ENCODE data around the gene RIMS4.

Gene RIMS4

DNA sequence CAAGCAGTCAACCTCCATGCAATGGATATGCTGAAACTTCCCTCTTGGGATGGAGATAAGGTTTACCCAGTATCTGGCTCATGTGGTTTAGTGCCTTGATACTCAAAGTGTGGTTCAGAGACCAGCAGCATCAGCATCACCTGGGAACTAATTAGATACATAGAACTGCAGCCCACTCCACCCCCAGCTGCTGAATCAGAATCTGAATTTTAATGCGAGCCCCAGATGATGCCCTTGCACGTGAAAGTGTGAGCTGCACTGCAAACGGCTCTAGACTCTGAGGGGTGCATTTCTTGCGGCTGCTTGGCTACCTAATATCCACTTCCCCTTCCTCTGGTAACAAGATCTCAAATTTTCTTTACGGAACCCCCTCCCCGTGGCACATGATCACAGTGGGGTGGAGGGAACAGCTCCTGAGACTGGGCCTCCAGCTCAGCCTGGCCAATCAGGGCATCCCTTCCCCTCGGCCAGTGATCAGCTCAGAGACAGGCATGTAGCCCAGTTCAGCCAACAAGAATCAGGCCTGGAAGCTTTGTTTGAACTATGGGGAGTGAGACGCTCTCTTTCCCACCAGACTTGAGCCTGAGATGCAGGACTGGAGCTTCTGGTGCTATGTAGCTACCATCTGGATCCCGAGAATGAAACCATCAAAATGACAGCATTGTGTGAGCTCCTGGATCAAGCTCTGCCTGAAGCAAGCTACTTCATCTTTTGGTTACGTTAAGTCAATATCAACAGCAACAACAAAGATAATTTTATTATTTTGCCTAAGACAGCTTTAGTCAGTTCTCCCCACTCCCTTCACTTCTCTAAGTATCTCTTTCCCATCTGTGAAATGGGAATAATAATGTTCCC lies 51.9 kb downstream of the RIMS4 start:
- no peak for FAIRE-seq

- FAIRE-seq, result no peak
Measured at GRCh38 chr20:44756956-44757355, 53.4 kb downstream of the RIMS4 start.

- FAIRE-seq, result no peak
Measured at GRCh38 chr20:44756011-44756688, 54.2 kb downstream of the RIMS4 start.

GRCh38 chr20:44754554-44754953 lies 55.8 kb downstream of the RIMS4 start:
- FAIRE-seq, result no peak

DNA sequence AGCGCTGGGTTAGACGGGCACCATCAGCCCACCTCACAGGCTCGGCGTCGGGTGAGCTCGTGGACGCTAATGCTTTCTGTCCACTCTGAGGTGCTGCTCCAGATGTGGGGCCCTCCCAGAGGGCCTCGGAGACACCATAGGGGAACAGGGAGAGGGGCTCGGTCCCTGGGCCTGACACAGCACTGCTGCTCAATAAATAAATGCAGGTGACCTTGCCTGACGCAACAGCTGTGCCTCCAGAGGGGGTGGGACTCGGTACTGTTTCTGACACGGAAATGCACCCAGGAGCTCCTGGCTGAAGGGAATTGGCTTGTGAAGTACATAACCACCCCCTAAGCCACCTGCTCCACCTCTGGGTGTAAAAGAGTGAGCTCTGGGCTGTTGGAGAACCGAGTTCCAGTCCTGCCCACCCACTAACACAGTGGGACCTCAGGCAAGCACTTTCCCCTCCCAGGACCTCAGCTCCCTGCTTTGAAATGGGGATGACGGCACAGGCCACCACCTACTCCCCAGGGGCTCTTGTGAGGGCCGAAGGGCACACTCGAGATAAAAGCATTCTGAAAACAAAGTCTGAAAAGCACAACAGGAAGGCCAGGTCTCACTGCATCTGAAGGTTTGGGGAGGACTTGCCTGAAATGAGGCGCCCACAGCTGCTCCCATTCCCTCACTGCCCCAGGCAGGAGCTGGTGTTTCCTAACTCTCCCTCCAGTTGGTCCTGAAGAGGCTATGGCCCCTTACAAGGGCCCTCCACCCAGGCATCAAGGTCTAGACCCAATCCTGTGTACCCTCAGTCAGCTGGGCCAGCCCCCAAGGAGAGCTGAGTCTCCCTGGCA lies 58.0 kb downstream of the RIMS4 start:
- no peak for FAIRE-seq

- FAIRE-seq, result no peak
Measured at GRCh38 chr20:44750081-44750805, 60.1 kb downstream of the RIMS4 start.

DNA sequence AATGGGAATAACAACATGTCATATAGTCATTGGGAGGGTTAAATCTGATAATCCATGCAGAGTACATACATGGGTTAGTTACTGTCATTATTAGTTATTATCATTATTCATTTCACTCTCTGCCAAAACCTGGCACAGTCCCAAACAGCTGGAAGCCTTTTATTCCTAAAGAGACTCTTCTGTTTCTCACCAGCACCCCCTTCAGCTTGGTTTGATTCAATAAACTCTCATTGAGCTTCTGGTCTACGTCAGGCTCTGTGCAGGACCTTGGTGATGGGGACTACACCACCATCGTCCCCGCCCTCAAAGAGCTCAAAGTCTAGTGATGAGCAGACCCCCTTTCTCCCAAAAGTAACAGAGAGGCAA lies 62.4 kb downstream of the RIMS4 start:
- FAIRE-seq, result no peak

DNA sequence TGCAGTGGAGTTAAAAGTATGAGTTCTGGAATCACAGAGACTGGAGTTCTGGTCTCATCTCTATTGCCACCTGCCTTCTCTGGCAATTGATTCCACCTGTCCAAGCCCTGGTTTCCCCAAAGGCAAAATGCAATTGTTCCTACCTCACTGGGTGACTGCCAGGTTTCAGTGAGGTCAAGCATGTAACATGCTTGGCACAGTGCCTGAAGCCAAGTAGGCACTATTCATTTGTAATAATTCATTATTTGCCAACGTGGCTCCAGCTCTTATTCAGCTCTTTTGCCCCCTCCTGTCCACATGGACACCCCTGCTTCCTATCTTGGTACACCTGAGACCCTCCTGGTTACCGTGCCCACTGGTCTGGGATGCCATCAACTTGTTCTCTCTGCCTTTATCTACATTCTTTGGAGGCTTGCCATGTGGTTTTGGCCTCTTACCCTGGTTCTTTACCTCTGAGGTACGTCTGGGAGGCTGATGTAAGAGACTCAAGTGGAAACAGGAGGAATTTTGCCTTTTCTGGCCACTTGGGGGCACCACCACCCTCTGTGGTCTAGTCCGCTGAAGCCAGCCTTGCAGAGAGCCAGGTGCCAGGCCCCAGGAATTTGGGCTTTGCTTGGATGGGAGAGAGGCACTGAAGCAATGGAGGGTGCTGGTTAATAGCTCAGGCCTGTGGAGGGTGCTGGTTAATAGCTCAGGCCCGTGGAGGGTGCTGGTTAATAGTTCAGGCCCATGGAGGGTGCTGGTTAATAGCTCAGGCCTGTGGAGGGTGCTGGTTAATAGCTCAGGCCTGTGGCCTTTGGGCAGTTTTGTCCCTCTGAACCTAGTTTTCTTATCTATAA lies 63.0 kb downstream of the RIMS4 start:
- FAIRE-seq, result no peak

- FAIRE-seq, result no peak
Measured at GRCh38 chr20:44746367-44747165, 63.8 kb downstream of the RIMS4 start.

DNA sequence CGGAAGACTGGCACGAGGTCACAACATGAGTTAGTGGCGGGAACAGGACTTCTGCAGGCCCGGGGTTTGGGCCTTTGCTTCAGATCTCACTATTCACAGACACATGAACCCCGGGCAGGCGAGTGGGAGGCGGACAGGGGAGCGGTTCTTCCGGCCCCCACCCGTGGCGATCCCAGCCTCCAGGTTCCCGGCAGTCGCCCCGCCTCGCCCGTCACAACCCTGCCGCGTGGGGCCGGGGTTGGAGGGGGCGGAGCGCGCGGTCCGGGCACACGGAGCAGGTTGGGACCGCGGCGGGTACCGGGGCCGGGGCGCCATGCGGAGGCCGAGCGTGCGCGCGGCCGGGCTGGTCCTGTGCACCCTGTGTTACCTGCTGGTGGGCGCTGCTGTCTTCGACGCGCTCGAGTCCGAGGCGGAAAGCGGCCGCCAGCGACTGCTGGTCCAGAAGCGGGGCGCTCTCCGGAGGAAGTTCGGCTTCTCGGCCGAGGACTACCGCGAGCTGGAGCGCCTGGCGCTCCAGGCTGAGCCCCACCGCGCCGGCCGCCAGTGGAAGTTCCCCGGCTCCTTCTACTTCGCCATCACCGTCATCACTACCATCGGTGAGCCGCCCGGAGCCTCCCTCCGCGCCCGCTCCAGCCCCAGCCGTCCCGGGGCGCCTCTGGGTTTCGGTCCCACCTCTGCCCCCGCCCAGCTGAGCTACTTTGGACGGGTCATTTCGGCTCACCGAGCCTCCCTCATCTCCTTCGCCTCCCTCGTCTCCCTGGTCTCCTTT lies 64.6 kb downstream of the RIMS4 start, which contains the start of gene KCNK15:
Gene KCNK15 (plus strand): TSS at position 268 of the 769 bp plus-strand sequence. CDS start 46 bp downstream, at position 314.
- FAIRE-seq, result no peak

DNA sequence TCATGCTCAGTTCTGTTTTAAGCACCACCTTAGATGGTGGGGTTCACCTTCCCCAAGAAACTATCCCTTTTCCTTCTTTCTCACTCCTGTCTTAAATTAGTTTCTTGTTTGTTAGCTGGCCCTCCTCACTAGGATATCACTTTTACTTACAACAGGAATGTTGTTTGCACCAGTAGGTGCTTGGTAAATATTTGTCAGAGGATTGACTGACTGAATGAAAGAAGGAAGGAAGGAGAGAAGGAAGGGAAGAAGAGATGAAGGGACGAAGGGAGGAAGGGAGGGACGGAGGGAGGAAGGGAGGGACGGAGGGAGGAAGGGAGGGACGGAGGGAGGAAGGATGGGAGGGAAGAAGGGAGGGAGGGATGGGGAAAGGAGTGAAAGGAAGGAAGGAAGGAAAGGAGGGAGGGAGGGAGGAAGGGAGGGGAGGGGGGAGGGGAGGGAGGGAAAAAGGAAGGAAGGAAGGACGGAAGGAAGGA lies 65.2 kb downstream of the RIMS4 start:
- FAIRE-seq, result no peak

DNA sequence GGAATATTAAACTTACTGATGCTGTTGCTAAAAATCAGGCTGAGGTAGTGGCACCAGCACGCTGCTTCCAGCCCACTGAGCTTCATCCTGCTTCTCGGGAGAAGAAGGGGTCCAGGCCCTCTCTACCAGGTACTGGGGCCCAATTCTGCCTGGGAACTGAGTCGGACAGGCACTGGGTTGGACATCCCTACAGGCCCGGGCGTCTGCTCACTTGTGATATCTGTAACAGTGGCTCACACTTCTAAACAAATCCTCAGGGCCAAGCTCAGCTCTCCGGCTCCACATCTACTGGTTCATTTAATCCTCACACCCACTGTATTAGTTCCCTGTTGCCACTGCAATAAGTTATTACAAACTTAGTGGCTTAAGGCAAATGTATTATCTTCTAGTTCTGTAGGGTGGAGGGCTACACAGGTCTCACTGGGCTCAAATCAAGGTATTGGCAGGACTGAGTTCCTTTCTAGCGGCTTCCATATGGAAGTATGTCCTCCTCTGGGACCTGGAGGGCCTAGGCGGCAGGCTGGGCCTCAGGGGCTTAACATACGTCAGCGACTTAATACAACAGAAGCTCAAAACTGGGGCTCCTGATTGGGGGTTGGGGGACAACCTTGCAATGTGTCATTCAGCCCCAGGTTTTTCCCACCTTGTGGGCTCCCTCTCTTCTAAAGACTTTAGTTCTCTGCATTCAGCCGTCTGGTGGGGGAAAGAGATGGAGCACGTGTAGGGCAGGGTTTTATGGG lies 66.3 kb downstream of the RIMS4 start:
- FAIRE-seq, result no peak

GRCh38 chr20:44743080-44743701 lies 67.2 kb downstream of the RIMS4 start:
- no peak for FAIRE-seq

DNA sequence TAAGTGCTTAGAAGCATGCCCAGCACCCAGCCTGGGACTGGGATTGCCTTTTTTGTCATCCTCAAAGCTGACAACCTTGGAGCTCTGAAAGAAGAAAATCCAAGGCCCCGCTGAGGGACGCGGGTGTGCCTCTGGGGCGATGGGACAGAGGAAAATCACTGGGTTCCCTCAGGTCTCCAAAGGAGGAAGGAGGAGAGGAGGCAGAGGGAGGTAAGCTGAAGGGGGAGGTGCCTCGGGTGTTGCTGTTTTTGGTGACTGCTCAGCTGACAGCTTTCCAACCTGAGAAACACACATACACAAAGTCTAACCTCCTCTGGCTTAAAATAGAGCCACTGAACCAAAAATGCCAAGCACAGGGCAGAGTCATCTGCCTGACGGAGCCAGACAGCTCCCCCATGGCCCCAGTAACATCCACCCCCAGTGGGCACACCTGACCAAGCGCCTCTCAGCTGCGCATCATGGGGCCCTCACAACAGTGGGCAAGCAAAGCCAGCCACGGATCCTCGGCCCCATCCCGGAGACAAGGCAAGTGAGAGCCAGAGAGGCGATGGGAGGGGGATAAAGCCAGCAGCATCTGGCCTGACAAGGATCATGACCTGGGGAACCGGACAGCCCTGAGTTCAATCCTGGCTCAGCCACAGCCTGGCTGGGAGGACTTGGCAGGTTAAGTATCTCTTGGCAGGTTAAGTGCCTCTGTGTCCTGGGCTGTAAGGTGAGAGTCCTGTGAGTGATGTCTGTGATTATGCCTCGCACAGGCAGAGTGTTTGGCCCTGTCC lies 67.9 kb downstream of the RIMS4 start:
- FAIRE-seq, result no peak

DNA sequence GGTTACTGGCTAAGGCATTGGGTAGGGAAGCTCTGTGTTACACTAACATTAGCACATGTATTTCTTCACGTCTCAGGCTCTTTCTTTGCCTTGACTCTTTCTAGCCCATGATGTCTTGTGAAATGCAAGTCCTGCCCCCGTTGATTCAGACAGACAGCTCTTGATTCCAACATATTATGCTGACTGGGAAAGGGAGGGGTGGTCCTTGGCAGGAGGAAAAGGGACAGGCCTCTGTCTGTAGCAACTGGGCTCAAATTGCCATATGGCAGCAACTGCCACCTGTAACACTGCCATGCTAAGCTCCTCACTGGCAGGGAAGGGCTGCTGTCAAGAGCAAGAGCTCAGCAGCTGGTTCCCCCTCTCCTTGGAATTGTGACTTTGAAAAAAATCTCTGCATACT lies 70.4 kb downstream of the RIMS4 start:
- FAIRE-seq, result no peak

- no peak for FAIRE-seq
Measured at GRCh38 chr20:44738813-44739477, 71.4 kb downstream of the RIMS4 start.

DNA sequence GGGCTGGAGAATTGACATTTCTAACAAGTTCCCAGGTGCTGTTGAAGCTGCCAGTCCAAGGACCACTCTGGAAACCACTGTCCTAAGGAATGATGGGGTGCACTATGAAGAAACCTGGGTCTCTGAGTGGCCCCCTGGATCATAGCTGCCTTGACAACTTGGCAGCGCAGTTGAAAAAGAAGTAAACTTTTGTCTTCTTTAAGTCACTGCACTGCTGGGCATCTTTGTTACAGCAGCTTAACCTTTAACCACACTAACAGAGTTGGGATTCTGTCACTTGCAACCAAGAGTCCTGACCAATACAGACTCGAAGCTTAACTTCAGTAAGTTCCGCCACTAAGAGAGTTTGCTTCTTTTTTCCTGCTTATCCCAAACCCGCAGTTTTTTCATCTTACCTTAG lies 73.2 kb downstream of the RIMS4 start:
- FAIRE-seq, result no peak

Measured in endometrium (tissue), 2 donors.